GM12878 (cell line): ENCODE data around the gene PRR32. TPM values are rescaled to one million over a fixed set of nuclear protein-coding genes. Genes with fewer than 3 reads are reported as not detected.

Source experiments
- ATAC-seq: fragments of 200-7000 bp; cut with Tn5 transposase; 3 replicates; pipeline ENCODE4 v1.9.1; 2020; ENCODE audit warnings: mild to moderate bottlenecking, moderate library complexity
- BruUV-seq: library from RNA; stranded (reverse); fragments of 400-500 nt; replicated peaks from 2 replicates; lab custom pipeline; 2021; lab: Mats Ljungman, UMichigan
- CTCF ChIA-PET: fragments of 300-600 bp; sonication (Branson Sonifier 250); formaldehyde crosslinking; extraction: SDS; loops from one replicate; lab custom pipeline; 2021; ENCODE audit warnings: inconsistent platforms; lab: Yijun Ruan, JAX
- POLR2A ChIA-PET: fragments of 350-600 bp; formaldehyde crosslinking; extraction: SDS; loops from one replicate; lab custom pipeline; 2021; ENCODE audit warnings: inconsistent platforms; lab: Charles Lee
- RAD21 ChIA-PET: fragments of 300-600 bp; sonication (Branson Sonifier 250); formaldehyde crosslinking; loops from one replicate; lab custom pipeline; 2023; ENCODE audit warnings: antibody characterized with exemption; ENCODE audit not compliant: unreplicated experiment; lab: Charles Lee
- SMC1A ChIA-PET: fragments of 300-600 bp; sonication (Branson Sonifier 250); formaldehyde crosslinking; loops from one replicate; lab custom pipeline; 2023; ENCODE audit not compliant: unreplicated experiment, uncharacterized antibody; lab: Charles Lee
- DNase-seq: peaks from one replicate; pipeline ENCODE4 v3.0.0-alpha.2; 2011; ENCODE audit warnings: low read depth, low spot score
- FAIRE-seq: peaks from 3 replicates; lab custom pipeline; 2011; peaks lifted over from hg19 to GRCh38; lab: Jason Lieb, UNC
- H2AFZ ChIP-seq: 2 replicates; pipeline ENCODE4 v1.6.0; 2011; ENCODE audit warnings: low read depth, low read length, control low read depth; ENCODE audit not compliant: control insufficient read depth
- H3K27ac ChIP-seq: 2 replicates; pipeline ENCODE4 v1.5.1; 2011; ENCODE audit warnings: control low read depth; ENCODE audit not compliant: control insufficient read depth, insufficient read depth
- H3K27me3 ChIP-seq, 2 experiments: replicated peaks in 1 of 2; 2 replicates each; pipeline versions ENCODE4 v1.6.0 to v1.6.1; 2011; ENCODE audit warnings: low read length in 1 of 2; ENCODE audit not compliant: control insufficient read depth in 2 of 2, insufficient read depth in 2 of 2
- H3K36me3 ChIP-seq, 2 experiments: 2 replicates each; pipeline ENCODE4 v1.5.1; 2011; ENCODE audit warnings: low read length in 1 of 2; ENCODE audit not compliant: control insufficient read depth in 2 of 2, insufficient read depth in 2 of 2
- H3K4me1 ChIP-seq: 2 replicates; pipeline ENCODE4 v1.6.1; 2011; ENCODE audit warnings: mild to moderate bottlenecking, low read length, moderate library complexity, mixed read lengths; ENCODE audit not compliant: control insufficient read depth, insufficient read depth
- H3K4me2 ChIP-seq: 2 replicates; pipeline ENCODE4 v1.6.0; 2011; ENCODE audit warnings: control low read depth; ENCODE audit not compliant: control insufficient read depth, insufficient read depth
- H3K4me3 ChIP-seq: fragments of 200-600 bp; sonication (generic); 2 replicates; pipeline ENCODE4 v1.5.1; 2016
- H3K79me2 ChIP-seq: 2 replicates; pipeline ENCODE4 v1.6.0; 2011; ENCODE audit warnings: low read length; ENCODE audit not compliant: control insufficient read depth, insufficient read depth
- H3K9ac ChIP-seq: 2 replicates; pipeline ENCODE4 v1.8.0; 2011; ENCODE audit warnings: low read length, control low read depth, mixed read lengths; ENCODE audit not compliant: control insufficient read depth, insufficient read depth
- H3K9me3 ChIP-seq: replicated peaks from 3 replicates; pipeline ENCODE4 v1.5.1; 2011; ENCODE audit warnings: mild to moderate bottlenecking, low read length; ENCODE audit not compliant: control insufficient read depth, insufficient read depth
- H4K20me1 ChIP-seq: 2 replicates; pipeline ENCODE4 v1.6.0; 2011; ENCODE audit not compliant: control insufficient read depth, insufficient read depth
- CBFB ChIP-seq: IDR thresholded peaks from 2 replicates; pipeline ENCODE4 v1.6.1; 2016; ENCODE audit warnings: antibody characterized with exemption, low read depth
- CHD4 ChIP-seq: fragments of 200-600 bp; sonication (generic); IDR thresholded peaks from 2 replicates; pipeline ENCODE4 v1.6.1; 2016; ENCODE audit warnings: mild to moderate bottlenecking
- DPF2 ChIP-seq: fragments of 450-650 bp; IDR thresholded peaks from 2 replicates; pipeline ENCODE4 v1.6.1; 2017; ENCODE audit warnings: mild to moderate bottlenecking
- MYC ChIP-seq: IDR thresholded peaks from 2 replicates; pipeline ENCODE4 v1.6.1; 2011; ENCODE audit warnings: mild to moderate bottlenecking, low read length, moderate library complexity, inconsistent platforms; ENCODE audit not compliant: insufficient read depth, insufficient replicate concordance, insufficient read length, severe bottlenecking
- NFXL1 ChIP-seq: fragments of 450-650 bp; IDR thresholded peaks from 2 replicates; pipeline ENCODE4 v1.6.1; 2017; ENCODE audit warnings: antibody characterized with exemption, mild to moderate bottlenecking, borderline replicate concordance
- NFYB ChIP-seq: IDR thresholded peaks from 2 replicates; pipeline ENCODE4 v1.6.1; 2011; ENCODE audit warnings: low read depth, mild to moderate bottlenecking, low read length, improper control_type of control experiment, moderate library complexity; ENCODE audit not compliant: insufficient read depth
- NKRF ChIP-seq: fragments of 450-650 bp; conservative IDR thresholded peaks from 2 replicates; pipeline ENCODE4 v1.6.1; 2017; ENCODE audit warnings: mild to moderate bottlenecking, moderate library complexity
- RCOR1 ChIP-seq: conservative IDR thresholded peaks from 2 replicates; pipeline ENCODE4 v1.6.1; 2012; ENCODE audit warnings: low read depth, low read length, improper control_type of control experiment
- SMAD5 ChIP-seq: IDR thresholded peaks from 2 replicates; pipeline ENCODE4 v1.6.1; 2016; ENCODE audit warnings: antibody characterized with exemption, low read depth
- SMARCA5 ChIP-seq: fragments of 450-650 bp; IDR thresholded peaks from 2 replicates; pipeline ENCODE4 v1.6.1; 2017; ENCODE audit warnings: mild to moderate bottlenecking
- SMC3 ChIP-seq: IDR thresholded peaks from 2 replicates; pipeline ENCODE4 v1.6.1; 2011; ENCODE audit warnings: low read length, improper control_type of control experiment, borderline replicate concordance
- SREBF1 ChIP-seq: IDR thresholded peaks from 2 replicates; pipeline ENCODE4 v1.6.1; 2012; ENCODE audit warnings: mild to moderate bottlenecking, low read length
- SRF ChIP-seq, 2 experiments: IDR thresholded peaks; 2 replicates each; pipeline ENCODE4 v1.6.1; 2011; ENCODE audit warnings: low read depth in 2 of 2, low read length in 2 of 2, mild to moderate bottlenecking in 1 of 2, moderate library complexity in 1 of 2
- YY1 ChIP-seq: IDR thresholded peaks from 2 replicates; pipeline ENCODE4 v1.6.1; 2011; ENCODE audit warnings: low read depth, mild to moderate bottlenecking, low read length
- ZBTB33 ChIP-seq: fragments of 450-650 bp; IDR thresholded peaks from 2 replicates; pipeline ENCODE4 v1.6.1; 2017; ENCODE audit warnings: mild to moderate bottlenecking
- ZNF217 ChIP-seq: fragments of 450-650 bp; IDR thresholded peaks from 2 replicates; pipeline ENCODE4 v1.6.1; 2017; ENCODE audit warnings: antibody characterized with exemption, mild to moderate bottlenecking
- ZZZ3 ChIP-seq: IDR thresholded peaks from 2 replicates; pipeline ENCODE4 v1.6.1; 2011; ENCODE audit warnings: low read depth; ENCODE audit not compliant: control insufficient read depth, insufficient read length
- WGBS: methylation state at CpG from one replicate; pipeline ENCODE4 v1.1.6; 2016; ENCODE audit warnings: low lambda C conversion rate; ENCODE audit not compliant: insufficient replicate concordance, insufficient coverage; ENCODE audit errors: missing lambda C conversion rate; 5-methylcytosine and 5-hydroxymethylcytosine counted together
- in situ Hi-C: fragments of 300-500 bp; cut with MboI; formaldehyde crosslinking; loops from 9 replicates; pipeline ENCODE4 v1.14.3; 2018; ENCODE audit warnings: mixed read lengths
- intact Hi-C: fragments of 100-400 bp; cut with micrococcal nuclease; formaldehyde crosslinking; loops from one replicate; pipeline ENCODE4 v1.14.2; 2022; ENCODE audit not compliant: unreplicated experiment
- polyA plus RNA-seq, 11 experiments: library from polyadenylated mRNA; depleted of rRNA in 4 of 11; unstranded in 6 of 11; stranded (reverse) in 5 of 11; fragments of >200 nt; fragmentation: Nextera tagmentation in 4 of 11; fragmentation: Illumina TruSeq in 1 of 11; extraction: Ambion mirVana in 4 of 11; extraction: Trizol in 1 of 11; gene quantifications; 1 replicate in 1 of 11; 2 replicates in 10 of 11; pipeline versions ENCODE4 v1.2.1 to v1.2.3, GENCODE V29; 2011 to 2016; ENCODE audit warnings: inconsistent platforms in 2 of 11, missing spikeins in 2 of 11, low read depth in 1 of 11
- total RNA-seq, 4 experiments: library from RNA; depleted of rRNA in 3 of 4; stranded (reverse); fragments of >200 nt in 3 of 4; fragmentation: Illumina TruSeq in 1 of 4; extraction: Trizol in 1 of 4; gene quantifications; 2 replicates each; pipeline versions ENCODE4 v1.2.1 to v1.2.3, GENCODE V29; 2013 to 2021
- TF ChIP-seq, protein P1 (sequence below): fragments of 450-650 bp; IDR thresholded peaks from 2 replicates; pipeline ENCODE4 v1.6.1; 2017; ENCODE audit warnings: antibody characterized with exemption, mild to moderate bottlenecking, moderate library complexity

Gene PRR32
- total and polyA plus RNA-seq, 10 of the 15 experiments (the other 5 are each of a cell fraction or from before 2014, with no cell fraction given): not detected

GRCh38 chrX:126815806-126816205, 3.7 kb upstream of the PRR32 start:
- no peak overlapping the region for H3K4me3 ChIP-seq
- 0% methylated on average over 1 of the region's 1 CpG for WGBS
- H3K36me3 ChIP-seq: no peaks in the 10 kb centered on the region
- no peaks in the 10 kb centered on the region for H3K9me3 ChIP-seq
- ChIA-PET SMC1A (no interaction called here), POLR2A (no interaction called here), RAD21 (no interaction called here), CTCF (no interaction called here)
- ATAC-seq (no peak), DNase-seq (no peak), FAIRE-seq (no peak)
- H3K4me1 ChIP-seq: no peaks in the 10 kb centered on the region
- in situ Hi-C loops: no loop called here
- no peaks in the 10 kb centered on the region for H3K27me3 ChIP-seq
- no peak for TF ChIP-seq SMC3
- no peak for TF ChIP-seq MYC
- TF ChIP-seq ZNF217: no peak
- TF ChIP-seq DPF2: no peak
- TF ChIP-seq, protein P1, sequence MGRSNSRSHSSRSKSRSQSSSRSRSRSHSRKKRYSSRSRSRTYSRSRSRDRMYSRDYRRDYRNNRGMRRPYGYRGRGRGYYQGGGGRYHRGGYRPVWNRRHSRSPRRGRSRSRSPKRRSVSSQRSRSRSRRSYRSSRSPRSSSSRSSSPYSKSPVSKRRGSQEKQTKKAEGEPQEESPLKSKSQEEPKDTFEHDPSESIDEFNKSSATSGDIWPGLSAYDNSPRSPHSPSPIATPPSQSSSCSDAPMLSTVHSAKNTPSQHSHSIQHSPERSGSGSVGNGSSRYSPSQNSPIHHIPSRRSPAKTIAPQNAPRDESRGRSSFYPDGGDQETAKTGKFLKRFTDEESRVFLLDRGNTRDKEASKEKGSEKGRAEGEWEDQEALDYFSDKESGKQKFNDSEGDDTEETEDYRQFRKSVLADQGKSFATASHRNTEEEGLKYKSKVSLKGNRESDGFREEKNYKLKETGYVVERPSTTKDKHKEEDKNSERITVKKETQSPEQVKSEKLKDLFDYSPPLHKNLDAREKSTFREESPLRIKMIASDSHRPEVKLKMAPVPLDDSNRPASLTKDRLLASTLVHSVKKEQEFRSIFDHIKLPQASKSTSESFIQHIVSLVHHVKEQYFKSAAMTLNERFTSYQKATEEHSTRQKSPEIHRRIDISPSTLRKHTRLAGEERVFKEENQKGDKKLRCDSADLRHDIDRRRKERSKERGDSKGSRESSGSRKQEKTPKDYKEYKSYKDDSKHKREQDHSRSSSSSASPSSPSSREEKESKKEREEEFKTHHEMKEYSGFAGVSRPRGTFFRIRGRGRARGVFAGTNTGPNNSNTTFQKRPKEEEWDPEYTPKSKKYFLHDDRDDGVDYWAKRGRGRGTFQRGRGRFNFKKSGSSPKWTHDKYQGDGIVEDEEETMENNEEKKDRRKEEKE: no peak
- TF ChIP-seq SMARCA5: no peak
- TF ChIP-seq NFXL1: no peak
- TF ChIP-seq NFYB: no peak
- TF ChIP-seq CHD4: no peak
- no peak for TF ChIP-seq SRF (IDR thresholded peaks at IDR 0.05; ENCODE audit: low read depth in 2 of 2, low read length in 2 of 2)
- TF ChIP-seq NKRF: no peak
- no peak for TF ChIP-seq ZBTB33
- TF ChIP-seq SMAD5: no peak
- no peak for TF ChIP-seq RCOR1
- no peak for TF ChIP-seq CBFB
- no peak for TF ChIP-seq SREBF1
- no peak for TF ChIP-seq ZZZ3
- TF ChIP-seq YY1: no peak
- intact Hi-C loops: no loop called here
- no peak overlapping the region for H2AFZ ChIP-seq
- no peak overlapping the region for H3K9ac ChIP-seq
- no peak overlapping the region for H3K27ac ChIP-seq
- H3K4me2 ChIP-seq: no peak overlapping the region
- H4K20me1 ChIP-seq: no peaks in the 10 kb centered on the region
- H3K79me2 ChIP-seq: no peaks in the 10 kb centered on the region
- no TSS peak for BruUV-seq
